Ramos (cell line): Measurements from ENCODE around the gene SMIM23.

ENCODE experiments used
- in situ Hi-C: fragments of 300-500 bp; cut with MboI; formaldehyde crosslinking; loops from one replicate; pipeline ENCODE4 v1.14.3; 2022; ENCODE audit warnings: low sequenced_read_pairs; ENCODE audit not compliant: unreplicated experiment

SMIM23 gene

GRCh38 chr5:171813270-171813669 lies 27.7 kb downstream of the SMIM23 start:
- in situ Hi-C loops, result no loop called here

DNA sequence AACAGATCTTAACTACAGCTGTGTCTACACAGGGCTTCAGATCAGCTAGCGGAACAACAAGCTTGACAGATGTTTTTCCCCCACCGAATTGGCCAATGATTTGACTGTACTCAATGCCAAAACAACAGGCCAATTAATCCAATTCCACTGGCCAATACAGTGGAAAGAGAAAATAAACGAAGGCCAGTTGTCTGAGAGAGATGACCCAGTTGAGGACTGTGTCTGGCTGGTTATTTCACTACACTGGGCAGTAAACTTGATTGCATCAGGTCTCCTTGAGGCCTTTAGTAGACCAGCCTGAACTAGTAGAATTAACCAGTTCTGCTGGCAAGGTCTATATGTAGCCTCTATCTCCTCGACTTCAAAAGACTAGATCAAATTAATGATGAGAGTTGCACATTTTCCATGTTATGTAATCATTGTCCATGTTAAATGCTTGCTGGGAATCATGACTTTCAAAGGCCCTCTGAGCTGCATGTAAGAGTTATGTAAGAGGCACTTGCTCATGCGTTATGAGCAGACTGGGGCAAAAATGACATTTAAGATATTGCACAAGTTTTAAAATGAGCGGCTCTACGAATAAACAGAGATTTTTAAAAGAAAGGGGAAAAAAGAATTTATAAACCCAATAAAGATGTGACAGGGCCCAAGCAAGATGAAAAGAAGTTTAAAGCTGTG lies 28.3 kb downstream of the SMIM23 start:
- in situ Hi-C loops, result no loop called here

GRCh38 chr5:171816666-171817065 lies 31.0 kb downstream of the SMIM23 start:
- in situ Hi-C loops, result no loop called here

DNA sequence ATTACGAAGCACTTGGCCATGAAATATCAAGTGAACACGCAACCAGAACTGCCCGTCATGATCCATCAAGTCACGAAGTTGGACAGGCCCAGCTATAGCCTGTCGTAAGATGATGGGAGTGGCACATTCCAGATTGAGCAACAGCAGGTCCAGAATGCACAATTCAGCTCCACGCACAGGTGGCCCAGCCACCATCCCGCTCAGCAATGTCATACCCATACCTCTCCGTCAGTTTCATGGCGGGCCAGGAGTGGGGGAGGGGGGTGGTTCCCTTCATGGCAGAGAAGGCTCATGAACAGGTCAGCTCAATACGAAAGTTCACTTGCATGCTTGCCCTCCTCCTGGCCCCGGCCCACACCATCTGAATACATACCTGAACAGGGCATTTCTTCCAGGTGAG lies 34.9 kb downstream of the SMIM23 start:
- in situ Hi-C loops, result no loop called here

DNA sequence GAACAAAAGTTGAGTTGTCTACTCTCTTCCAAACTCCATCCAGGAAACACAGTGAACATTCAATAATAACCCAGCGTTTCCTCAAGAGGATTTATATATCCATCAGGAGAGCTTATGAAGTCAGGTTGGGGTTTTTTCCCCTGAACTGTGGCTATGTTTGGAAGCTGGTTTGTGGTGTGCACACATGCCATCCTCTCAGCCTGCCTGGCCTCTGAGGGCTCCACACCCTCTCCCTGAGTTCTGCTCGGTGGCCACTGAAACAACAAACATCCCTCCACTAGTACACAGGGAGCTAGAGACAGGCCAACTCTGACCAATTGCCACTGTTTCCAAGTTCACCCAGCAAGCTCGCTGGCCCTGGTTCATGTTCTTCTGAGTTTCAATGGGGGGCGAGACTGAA lies 35.7 kb downstream of the SMIM23 start:
- in situ Hi-C loops, result no loop called here

GRCh38 chr5:171823269-171823668 lies 37.7 kb downstream of the SMIM23 start:
- in situ Hi-C loops, result no loop called here

DNA sequence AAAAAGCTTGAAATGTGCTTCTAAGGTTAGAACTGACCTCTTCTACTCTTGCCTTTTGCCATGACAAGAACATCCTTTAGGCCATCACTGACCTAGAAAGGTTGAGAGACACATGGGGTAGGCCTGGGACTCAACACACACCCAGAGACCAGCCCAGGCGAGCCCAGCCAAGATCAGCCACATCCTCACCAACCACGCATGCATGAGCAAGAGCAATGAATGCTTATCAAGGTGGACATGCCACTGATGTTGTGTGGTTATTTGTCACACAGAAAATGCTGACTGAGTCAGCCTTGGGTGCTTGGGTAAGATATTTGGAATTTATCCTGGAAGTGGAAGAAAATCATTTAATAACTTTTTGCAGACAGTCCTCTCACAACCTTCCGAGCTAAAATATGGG lies 39.4 kb downstream of the SMIM23 start:
- in situ Hi-C loops, result no loop called here

- in situ Hi-C loops, result no loop called here
Observed at GRCh38 chr5:171826132-171826531, 40.5 kb downstream of the SMIM23 start.

GRCh38 chr5:171827162-171827561 lies 41.5 kb downstream of the SMIM23 start:
- in situ Hi-C loops, result no loop called here

GRCh38 chr5:171830686-171831085 lies 45.1 kb downstream of the SMIM23 start:
- in situ Hi-C loops, result no loop called here

DNA sequence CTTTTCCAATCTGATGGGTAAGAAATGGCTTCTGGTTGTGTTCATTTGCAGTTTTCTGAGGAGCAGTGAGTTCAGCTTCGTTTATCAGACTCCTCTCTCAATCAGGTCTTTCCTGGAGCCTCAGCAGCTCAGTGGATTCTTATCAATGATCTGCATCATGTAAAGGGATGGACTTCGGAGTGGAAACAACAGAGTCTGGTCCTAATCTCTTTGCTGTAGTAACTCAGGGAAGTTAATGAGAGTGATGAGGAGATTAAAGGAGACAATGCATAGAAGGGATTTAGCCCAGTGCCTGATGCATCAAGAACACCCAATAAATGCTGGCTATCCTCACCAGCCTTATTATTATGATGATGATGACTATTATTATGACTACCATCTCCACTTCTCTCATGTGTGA lies 47.2 kb downstream of the SMIM23 start:
- in situ Hi-C loops, result no loop called here

GRCh38 chr5:171834461-171834860 lies 48.8 kb downstream of the SMIM23 start:
- in situ Hi-C loops, result no loop called here

- in situ Hi-C loops, result no loop called here
Observed at GRCh38 chr5:171835066-171835465, 49.4 kb downstream of the SMIM23 start.

- in situ Hi-C loops, result no loop called here
Observed at GRCh38 chr5:171837522-171837921, 51.9 kb downstream of the SMIM23 start.

DNA sequence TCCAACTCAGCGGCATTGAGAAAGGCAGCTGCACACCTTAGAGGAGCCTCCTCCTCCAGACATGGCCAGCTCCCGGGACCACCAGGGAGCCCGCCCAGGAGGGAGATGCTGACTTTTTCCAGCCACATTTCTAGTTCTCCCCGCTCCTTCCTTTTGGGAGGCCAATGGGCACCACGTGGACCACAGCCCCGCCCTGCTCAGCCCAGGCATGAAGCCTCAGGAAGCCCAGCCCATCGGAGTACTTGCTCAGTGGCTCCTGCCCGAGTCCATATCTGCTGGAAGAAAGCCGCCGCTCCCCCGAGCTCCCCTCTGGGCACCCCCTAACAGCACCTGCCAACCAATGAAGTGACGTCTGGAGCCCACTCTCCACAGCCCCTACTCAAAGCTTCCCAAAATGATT lies 52.4 kb downstream of the SMIM23 start:
- in situ Hi-C loops, result no loop called here

GRCh38 chr5:171839112-171839511 lies 53.5 kb downstream of the SMIM23 start:
- in situ Hi-C loops, result no loop called here

DNA sequence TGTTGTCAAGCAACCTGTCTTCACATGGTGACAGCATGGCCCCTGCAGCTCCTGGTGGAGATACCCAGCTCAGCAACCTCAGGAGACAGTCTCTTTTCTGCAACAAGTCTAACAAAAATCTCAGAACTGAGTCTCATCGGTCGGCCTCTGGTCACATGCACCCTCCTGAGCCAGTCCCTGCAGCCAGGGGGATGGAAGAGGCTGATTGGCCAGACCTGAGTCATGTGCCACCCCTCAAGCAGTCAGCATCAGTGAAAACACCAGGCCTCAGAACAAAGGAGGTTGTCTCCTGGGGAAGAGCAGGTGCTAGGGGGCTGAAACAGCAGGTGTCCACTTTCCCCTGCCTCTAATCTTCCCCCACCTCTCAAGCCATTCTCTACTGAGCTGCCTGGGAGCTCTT lies 54.4 kb downstream of the SMIM23 start:
- in situ Hi-C loops, result no loop called here
